Liver (tissue), 9 donors: Measurements from ENCODE around the gene AMPD3. TPM values are rescaled to one million over a fixed set of nuclear protein-coding genes. Genes with fewer than 3 reads are reported as not detected.

Experiments
- DNase-seq: peaks from one replicate; pipeline ENCODE4 v3.0.0-alpha.2; 2017; ENCODE audit warnings: low spot score
- H3K27ac ChIP-seq, 2 donors: one replicate each; pipeline ENCODE4 v1.7.0; 2013; ENCODE audit warnings: inconsistent platforms in 2 of 2, low read length in 2 of 2, control low read depth in 1 of 2, low read depth in 1 of 2, mild to moderate bottlenecking in 1 of 2
- H3K27me3 ChIP-seq, 4 donors: one replicate each; pipeline versions ENCODE4 v1.6.1 to v1.7.0; 2013; ENCODE audit warnings: low read length in 3 of 4, inconsistent platforms in 1 of 4, mild to moderate bottlenecking in 1 of 4, moderate library complexity in 1 of 4; ENCODE audit not compliant: control insufficient read depth in 4 of 4, insufficient read depth in 4 of 4
- H3K36me3 ChIP-seq, 4 donors: one replicate each; pipeline versions ENCODE4 v1.6.1 to v1.7.0; 2013; ENCODE audit warnings: low read length in 3 of 4, mild to moderate bottlenecking in 3 of 4, low read depth in 1 of 4, moderate library complexity in 1 of 4; ENCODE audit not compliant: control insufficient read depth in 4 of 4, insufficient read depth in 3 of 4
- H3K4me1 ChIP-seq, 4 donors: one replicate each; pipeline versions ENCODE4 v1.6.1 to v1.7.0; 2013; ENCODE audit warnings: low read length in 3 of 4, mild to moderate bottlenecking in 3 of 4, moderate library complexity in 1 of 4; ENCODE audit not compliant: control insufficient read depth in 4 of 4, insufficient read depth in 4 of 4
- H3K4me3 ChIP-seq, 3 donors: one replicate each; pipeline versions ENCODE4 v1.6.1 to v1.7.0; 2013; ENCODE audit warnings: low read length in 3 of 3, control low read depth in 1 of 3, low read depth in 1 of 3, mild to moderate bottlenecking in 1 of 3
- H3K9ac ChIP-seq, 2 donors: one replicate each; pipeline ENCODE4 v1.7.0; 2013; ENCODE audit warnings: low read length in 2 of 2, mild to moderate bottlenecking in 2 of 2, moderate library complexity in 2 of 2, control low read depth in 1 of 2, low read depth in 1 of 2
- H3K9me3 ChIP-seq, 4 donors: one replicate each; pipeline versions ENCODE4 v1.6.1 to v1.7.0; 2013; ENCODE audit warnings: low read length in 3 of 4; ENCODE audit not compliant: control insufficient read depth in 4 of 4
- EGR1 ChIP-seq, 2 donors: IDR thresholded peaks; 2 replicates each; pipeline ENCODE4 v1.6.1; 2016 to 2018; ENCODE audit warnings: antibody characterized with exemption in 2 of 2, low read depth in 2 of 2
- FOXA1 ChIP-seq: IDR thresholded peaks from 2 replicates; pipeline ENCODE4 v1.6.1; 2016; ENCODE audit warnings: antibody characterized with exemption
- FOXA2 ChIP-seq: IDR thresholded peaks from 2 replicates; pipeline ENCODE4 v1.6.1; 2016; ENCODE audit warnings: antibody characterized with exemption
- GABPA ChIP-seq, 2 donors: IDR thresholded peaks in 1 of 2; conservative IDR thresholded peaks in 1 of 2; 2 replicates each; pipeline ENCODE4 v1.6.1; 2016; ENCODE audit warnings: antibody characterized with exemption in 2 of 2, mild to moderate bottlenecking in 1 of 2, moderate library complexity in 1 of 2
- HNF4A ChIP-seq, 2 donors: conservative IDR thresholded peaks; 2 replicates each; pipeline ENCODE4 v1.6.1; 2016; ENCODE audit warnings: antibody characterized with exemption in 2 of 2, mild to moderate bottlenecking in 2 of 2
- HNF4G ChIP-seq: IDR thresholded peaks from 2 replicates; pipeline ENCODE4 v1.6.1; 2016; ENCODE audit warnings: antibody characterized with exemption
- JUND ChIP-seq, 2 donors: IDR thresholded peaks; 2 replicates each; pipeline ENCODE4 v1.6.1; 2016; ENCODE audit warnings: antibody characterized with exemption in 2 of 2
- NR2F2 ChIP-seq: IDR thresholded peaks from 2 replicates; pipeline ENCODE4 v1.6.1; 2016; ENCODE audit warnings: antibody characterized with exemption
- RAD21 ChIP-seq, 2 donors: IDR thresholded peaks; 2 replicates each; pipeline ENCODE4 v1.6.1; 2016; ENCODE audit warnings: antibody characterized with exemption in 2 of 2, mild to moderate bottlenecking in 2 of 2
- REST ChIP-seq: IDR thresholded peaks from 2 replicates; pipeline ENCODE4 v1.6.1; 2016; ENCODE audit warnings: antibody characterized with exemption, mild to moderate bottlenecking
- RXRA ChIP-seq, 2 donors: IDR thresholded peaks; 2 replicates each; pipeline ENCODE4 v1.6.1; 2017 to 2018; ENCODE audit warnings: antibody characterized with exemption in 2 of 2, mild to moderate bottlenecking in 1 of 2
- SP1 ChIP-seq: IDR thresholded peaks from 2 replicates; pipeline ENCODE4 v1.6.1; 2018; ENCODE audit warnings: antibody characterized with exemption, mild to moderate bottlenecking
- TAF1 ChIP-seq: conservative IDR thresholded peaks from 2 replicates; pipeline ENCODE4 v1.6.1; 2016; ENCODE audit warnings: antibody characterized with exemption, mild to moderate bottlenecking
- YY1 ChIP-seq: IDR thresholded peaks from 2 replicates; pipeline ENCODE4 v1.6.1; 2016; ENCODE audit warnings: antibody characterized with exemption, mild to moderate bottlenecking
- WGBS: extraction: QIAGEN DNeasy Blood & Tissue Kit; methylation state at CpG from one replicate; pipeline ENCODE4 v1.1.7; 2013; 5-methylcytosine and 5-hydroxymethylcytosine counted together
- polyA plus RNA-seq, 2 donors: library from polyadenylated mRNA; stranded (reverse) in 1 of 2; unstranded in 1 of 2; fragments of 200-250 nt in 1 of 2; fragments of >200 nt in 1 of 2; fragmentation: Nextera tagmentation in 1 of 2; extraction: Ambion mirVana in 1 of 2; gene quantifications; one replicate each; pipeline versions ENCODE4 v1.2.1 to v1.2.3, GENCODE V29; 2013 to 2015
- total RNA-seq, 2 donors: library from RNA; depleted of rRNA; stranded (reverse); fragments of >200 nt; gene quantifications; one replicate each; pipeline ENCODE4 v1.2.3, GENCODE V29; 2014
- TF ChIP-seq, protein P1 (sequence below): IDR thresholded peaks from 2 replicates; pipeline ENCODE4 v1.6.1; 2016; ENCODE audit warnings: antibody characterized with exemption
- TF ChIP-seq, protein P2 (sequence below): fragments of 150-350 bp; IDR thresholded peaks from 2 replicates; pipeline ENCODE4 v1.5.1; 2017; ENCODE audit warnings: improper control_type of control experiment, low read depth, low read length; ENCODE audit not compliant: missing input control
- TF ChIP-seq, protein P3 (sequence below): IDR thresholded peaks from 2 replicates; pipeline ENCODE4 v1.6.1; 2016; ENCODE audit warnings: antibody characterized with exemption
- TF ChIP-seq, protein P4 (sequence below): IDR thresholded peaks from 2 replicates; pipeline ENCODE4 v1.6.1; 2016; ENCODE audit warnings: antibody characterized with exemption
- donor health status: healthy.
- donor health status: healthy.
- donor health status: healthy.
- donor health status: healthy.
- donor health status: healthy.

AMPD3 gene
- total and polyA plus RNA-seq, 4 donors, result 0.40 to 7.4 (median 1.1) TPM

- no peaks in the 10 kb centered on the region for H3K9me3 ChIP-seq
- H3K4me1 ChIP-seq, result no peaks in the 10 kb centered on the region
- H3K36me3 ChIP-seq, result peaks cover 0 to 2% (median 0%) of the 10 kb centered on the region in 4 donors
- H3K27ac ChIP-seq, result no peak overlapping the region
- 85% methylated on average over 6 of the region's 6 CpGs for WGBS
- TF ChIP-seq EGR1 (IDR thresholded peaks at IDR 0.05; ENCODE audit: low read depth in 2 of 2), result no peak
- no peak for TF ChIP-seq REST
- TF ChIP-seq, protein P1, sequence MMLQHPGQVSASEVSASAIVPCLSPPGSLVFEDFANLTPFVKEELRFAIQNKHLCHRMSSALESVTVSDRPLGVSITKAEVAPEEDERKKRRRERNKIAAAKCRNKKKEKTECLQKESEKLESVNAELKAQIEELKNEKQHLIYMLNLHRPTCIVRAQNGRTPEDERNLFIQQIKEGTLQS, result no peak
- H3K9ac ChIP-seq, result no peak overlapping the region
- no peak for DNase-seq
- H3K27me3 ChIP-seq, result no peaks in the 10 kb centered on the region
- no peak overlapping the region for H3K4me3 ChIP-seq
Measured at GRCh38 chr11:10505278-10506007, 50.4 kb downstream of the AMPD3 start.

GRCh38 chr11:10506008-10506370, 50.9 kb downstream of the AMPD3 start:
- Histone ChIP-seq H3K27me3 (no peaks in the 10 kb centered on the region), H3K4me3 (no peak overlapping the region), H3K9me3 (no peaks in the 10 kb centered on the region), H3K9ac (no peak overlapping the region), H3K27ac (no peak overlapping the region), H3K4me1 (no peaks in the 10 kb centered on the region), H3K36me3 (peaks cover 0 to 2% (median 0%) of the 10 kb centered on the region in 4 donors)
- no peak for DNase-seq
- TF ChIP-seq, protein P1, result no peak
- no peak for TF ChIP-seq HNF4G
- TF ChIP-seq FOXA2, result no peak
- TF ChIP-seq HNF4A (conservative IDR thresholded peaks at IDR 0.05), result no peak
- TF ChIP-seq RAD21 (IDR thresholded peaks at IDR 0.05), result no peak
- TF ChIP-seq, protein P2, sequence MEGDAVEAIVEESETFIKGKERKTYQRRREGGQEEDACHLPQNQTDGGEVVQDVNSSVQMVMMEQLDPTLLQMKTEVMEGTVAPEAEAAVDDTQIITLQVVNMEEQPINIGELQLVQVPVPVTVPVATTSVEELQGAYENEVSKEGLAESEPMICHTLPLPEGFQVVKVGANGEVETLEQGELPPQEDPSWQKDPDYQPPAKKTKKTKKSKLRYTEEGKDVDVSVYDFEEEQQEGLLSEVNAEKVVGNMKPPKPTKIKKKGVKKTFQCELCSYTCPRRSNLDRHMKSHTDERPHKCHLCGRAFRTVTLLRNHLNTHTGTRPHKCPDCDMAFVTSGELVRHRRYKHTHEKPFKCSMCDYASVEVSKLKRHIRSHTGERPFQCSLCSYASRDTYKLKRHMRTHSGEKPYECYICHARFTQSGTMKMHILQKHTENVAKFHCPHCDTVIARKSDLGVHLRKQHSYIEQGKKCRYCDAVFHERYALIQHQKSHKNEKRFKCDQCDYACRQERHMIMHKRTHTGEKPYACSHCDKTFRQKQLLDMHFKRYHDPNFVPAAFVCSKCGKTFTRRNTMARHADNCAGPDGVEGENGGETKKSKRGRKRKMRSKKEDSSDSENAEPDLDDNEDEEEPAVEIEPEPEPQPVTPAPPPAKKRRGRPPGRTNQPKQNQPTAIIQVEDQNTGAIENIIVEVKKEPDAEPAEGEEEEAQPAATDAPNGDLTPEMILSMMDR, result no peak
- TF ChIP-seq REST, result no peak
- no peak for TF ChIP-seq SP1
- no peak for TF ChIP-seq JUND (IDR thresholded peaks at IDR 0.05)
- TF ChIP-seq YY1, result no peak
- no peak for TF ChIP-seq GABPA (IDR thresholded peaks at IDR 0.05 in 1 of 2, conservative IDR thresholded peaks at IDR 0.05 in 1 of 2)
- TF ChIP-seq, protein P3, sequence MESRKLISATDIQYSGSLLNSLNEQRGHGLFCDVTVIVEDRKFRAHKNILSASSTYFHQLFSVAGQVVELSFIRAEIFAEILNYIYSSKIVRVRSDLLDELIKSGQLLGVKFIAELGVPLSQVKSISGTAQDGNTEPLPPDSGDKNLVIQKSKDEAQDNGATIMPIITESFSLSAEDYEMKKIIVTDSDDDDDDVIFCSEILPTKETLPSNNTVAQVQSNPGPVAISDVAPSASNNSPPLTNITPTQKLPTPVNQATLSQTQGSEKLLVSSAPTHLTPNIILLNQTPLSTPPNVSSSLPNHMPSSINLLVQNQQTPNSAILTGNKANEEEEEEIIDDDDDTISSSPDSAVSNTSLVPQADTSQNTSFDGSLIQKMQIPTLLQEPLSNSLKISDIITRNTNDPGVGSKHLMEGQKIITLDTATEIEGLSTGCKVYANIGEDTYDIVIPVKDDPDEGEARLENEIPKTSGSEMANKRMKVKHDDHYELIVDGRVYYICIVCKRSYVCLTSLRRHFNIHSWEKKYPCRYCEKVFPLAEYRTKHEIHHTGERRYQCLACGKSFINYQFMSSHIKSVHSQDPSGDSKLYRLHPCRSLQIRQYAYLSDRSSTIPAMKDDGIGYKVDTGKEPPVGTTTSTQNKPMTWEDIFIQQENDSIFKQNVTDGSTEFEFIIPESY, result no peak
- TF ChIP-seq, protein P4, sequence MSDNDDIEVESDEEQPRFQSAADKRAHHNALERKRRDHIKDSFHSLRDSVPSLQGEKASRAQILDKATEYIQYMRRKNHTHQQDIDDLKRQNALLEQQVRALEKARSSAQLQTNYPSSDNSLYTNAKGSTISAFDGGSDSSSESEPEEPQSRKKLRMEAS, result no peak
- no peak for TF ChIP-seq NR2F2
- TF ChIP-seq EGR1 (IDR thresholded peaks at IDR 0.05; ENCODE audit: low read depth in 2 of 2), result no peak
- no peak for TF ChIP-seq RXRA (IDR thresholded peaks at IDR 0.05)
- TF ChIP-seq FOXA1, result no peak
- no peak for TF ChIP-seq TAF1
